ENCODE data around the gene CDK5RAP3. TPM values are rescaled to one million over a fixed set of nuclear protein-coding genes. Genes with fewer than 3 reads are reported as not detected.

CDK5RAP3 gene
- total and polyA plus RNA-seq, 2 of the 13 experiments (the other 11 are each of a cell fraction or from before 2014, with no cell fraction given): 128 to 154 TPM

DNA sequence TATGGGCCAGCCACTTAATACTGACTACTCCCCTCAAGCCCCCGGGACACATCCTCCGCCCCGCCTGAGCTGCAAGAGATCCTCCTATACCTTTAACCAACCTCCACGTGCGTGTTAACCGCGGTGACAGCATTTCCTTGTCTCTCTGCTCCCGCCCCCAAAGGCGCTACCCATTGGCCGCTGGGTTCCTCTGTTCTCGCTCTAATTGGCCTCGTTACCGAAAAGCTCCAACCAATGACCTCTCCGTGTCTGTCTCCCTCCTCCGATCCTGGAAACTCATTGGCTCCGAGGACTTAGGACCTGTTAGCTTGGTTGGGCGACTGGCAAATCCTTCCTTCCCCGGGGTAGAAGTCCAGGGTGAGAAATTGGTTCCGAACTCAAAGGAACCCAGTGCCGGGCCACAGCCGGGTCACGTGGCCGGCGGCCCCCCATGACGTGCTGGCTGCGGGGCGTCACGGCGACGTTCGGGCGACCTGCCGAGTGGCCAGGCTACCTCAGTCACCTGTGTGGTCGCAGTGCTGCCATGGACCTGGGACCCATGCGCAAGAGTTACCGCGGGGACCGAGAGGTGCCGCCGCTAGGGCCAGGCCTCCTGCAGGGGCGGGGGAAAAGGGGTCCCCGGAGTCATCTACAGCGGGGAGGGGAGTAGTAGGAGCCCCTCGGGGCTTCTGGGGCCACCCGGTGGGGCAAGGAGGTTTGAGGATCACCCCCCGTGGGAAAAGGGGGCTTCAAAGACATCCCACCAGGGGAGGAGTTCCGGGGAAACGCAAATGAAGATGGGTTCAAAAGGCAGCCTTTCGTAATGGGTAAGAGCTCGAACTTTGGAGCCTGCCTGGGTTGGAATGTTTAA, 29.4 kb upstream of the CDK5RAP3 start, which contains the start of gene PNPO (continued):
- TF ChIP-seq ZNF12 (CRISPR knock-in tag; IDR thresholded peaks at IDR 0.05) (no peak), SIX4 (CRISPR knock-in tag; IDR thresholded peaks at IDR 0.05) (no peak), NAIF1 (CRISPR knock-in tag; IDR thresholded peaks at IDR 0.05; ENCODE audit: borderline replicate concordance) (peak; percentile 71; the same call in 1 of the 2 replicates), EED (CRISPR knock-in tag; IDR thresholded peaks at IDR 0.05) (peak; percentile 19; the same call in 1 of the 2 replicates), JARID2 (CRISPR knock-in tag; IDR thresholded peaks at IDR 0.05; ENCODE audit: insufficient replicate concordance) (peak; percentile 75), THYN1 (CRISPR knock-in tag; IDR thresholded peaks at IDR 0.05; ENCODE audit: borderline replicate concordance, low read depth) (peak; percentile 96; the same call in 1 of the 2 replicates), ZBTB1 (CRISPR knock-in tag; IDR thresholded peaks at IDR 0.05; ENCODE audit: borderline replicate concordance) (no peak), KDM4B (CRISPR knock-in tag; IDR thresholded peaks at IDR 0.05) (no peak), SNAPC2 (CRISPR knock-in tag; IDR thresholded peaks at IDR 0.05) (peak; percentile 94), ZNF225 (CRISPR knock-in tag; IDR thresholded peaks at IDR 0.05) (peak; percentile 92; the same call in 1 of the 2 replicates), NR3C1 (CRISPR knock-in tag; IDR thresholded peaks at IDR 0.05) (no peak), SMYD3 (CRISPR knock-in tag; IDR thresholded peaks at IDR 0.05) (no peak; the same call in none of the 2 replicates), SATB2 (CRISPR knock-in tag; IDR thresholded peaks at IDR 0.05) (peak; percentile 76; the same call in 1 of the 2 replicates), PRPF4 (IDR thresholded peaks at IDR 0.05; ENCODE audit: low read depth, low read length, poor library complexity, severe bottlenecking) (no peak), ZNF747 (CRISPR knock-in tag; IDR thresholded peaks at IDR 0.05; ENCODE audit: borderline replicate concordance) (peak; percentile 81), ZSCAN30 (CRISPR knock-in tag; IDR thresholded peaks at IDR 0.05) (peak; percentile 91; the same call in 1 of the 2 replicates), JUND (CRISPR knock-in tag; IDR thresholded peaks at IDR 0.05) (no peak), KAT7 (CRISPR knock-in tag; IDR thresholded peaks at IDR 0.05; ENCODE audit: borderline replicate concordance) (peak; percentile 91; the same call in 1 of the 2 replicates), MIXL1 (CRISPR knock-in tag; IDR thresholded peaks at IDR 0.05) (0 out of 2 replicates have a peak, but pooled peaks have one; percentile 69), TP53 (CRISPR knock-in tag; conservative IDR thresholded peaks at IDR 0.05) (peak; percentile 86; the same call in 1 of the 2 replicates)
- TF ChIP-seq, protein P1, sequence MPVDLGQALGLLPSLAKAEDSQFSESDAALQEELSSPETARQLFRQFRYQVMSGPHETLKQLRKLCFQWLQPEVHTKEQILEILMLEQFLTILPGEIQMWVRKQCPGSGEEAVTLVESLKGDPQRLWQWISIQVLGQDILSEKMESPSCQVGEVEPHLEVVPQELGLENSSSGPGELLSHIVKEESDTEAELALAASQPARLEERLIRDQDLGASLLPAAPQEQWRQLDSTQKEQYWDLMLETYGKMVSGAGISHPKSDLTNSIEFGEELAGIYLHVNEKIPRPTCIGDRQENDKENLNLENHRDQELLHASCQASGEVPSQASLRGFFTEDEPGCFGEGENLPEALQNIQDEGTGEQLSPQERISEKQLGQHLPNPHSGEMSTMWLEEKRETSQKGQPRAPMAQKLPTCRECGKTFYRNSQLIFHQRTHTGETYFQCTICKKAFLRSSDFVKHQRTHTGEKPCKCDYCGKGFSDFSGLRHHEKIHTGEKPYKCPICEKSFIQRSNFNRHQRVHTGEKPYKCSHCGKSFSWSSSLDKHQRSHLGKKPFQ (CRISPR knock-in tag; IDR thresholded peaks at IDR 0.05; ENCODE audit: insufficient replicate concordance): peak; percentile 79
- TF ChIP-seq, protein P2, sequence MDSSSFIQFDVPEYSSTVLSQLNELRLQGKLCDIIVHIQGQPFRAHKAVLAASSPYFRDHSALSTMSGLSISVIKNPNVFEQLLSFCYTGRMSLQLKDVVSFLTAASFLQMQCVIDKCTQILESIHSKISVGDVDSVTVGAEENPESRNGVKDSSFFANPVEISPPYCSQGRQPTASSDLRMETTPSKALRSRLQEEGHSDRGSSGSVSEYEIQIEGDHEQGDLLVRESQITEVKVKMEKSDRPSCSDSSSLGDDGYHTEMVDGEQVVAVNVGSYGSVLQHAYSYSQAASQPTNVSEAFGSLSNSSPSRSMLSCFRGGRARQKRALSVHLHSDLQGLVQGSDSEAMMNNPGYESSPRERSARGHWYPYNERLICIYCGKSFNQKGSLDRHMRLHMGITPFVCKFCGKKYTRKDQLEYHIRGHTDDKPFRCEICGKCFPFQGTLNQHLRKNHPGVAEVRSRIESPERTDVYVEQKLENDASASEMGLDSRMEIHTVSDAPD (CRISPR knock-in tag; IDR thresholded peaks at IDR 0.05): peak; percentile 88
- TF ChIP-seq, protein P3, sequence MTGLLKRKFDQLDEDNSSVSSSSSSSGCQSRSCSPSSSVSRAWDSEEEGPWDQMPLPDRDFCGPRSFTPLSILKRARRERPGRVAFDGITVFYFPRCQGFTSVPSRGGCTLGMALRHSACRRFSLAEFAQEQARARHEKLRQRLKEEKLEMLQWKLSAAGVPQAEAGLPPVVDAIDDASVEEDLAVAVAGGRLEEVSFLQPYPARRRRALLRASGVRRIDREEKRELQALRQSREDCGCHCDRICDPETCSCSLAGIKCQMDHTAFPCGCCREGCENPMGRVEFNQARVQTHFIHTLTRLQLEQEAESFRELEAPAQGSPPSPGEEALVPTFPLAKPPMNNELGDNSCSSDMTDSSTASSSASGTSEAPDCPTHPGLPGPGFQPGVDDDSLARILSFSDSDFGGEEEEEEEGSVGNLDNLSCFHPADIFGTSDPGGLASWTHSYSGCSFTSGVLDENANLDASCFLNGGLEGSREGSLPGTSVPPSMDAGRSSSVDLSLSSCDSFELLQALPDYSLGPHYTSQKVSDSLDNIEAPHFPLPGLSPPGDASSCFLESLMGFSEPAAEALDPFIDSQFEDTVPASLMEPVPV (CRISPR knock-in tag; IDR thresholded peaks at IDR 0.05): peak; percentile 99
- TF ChIP-seq, protein P4, sequence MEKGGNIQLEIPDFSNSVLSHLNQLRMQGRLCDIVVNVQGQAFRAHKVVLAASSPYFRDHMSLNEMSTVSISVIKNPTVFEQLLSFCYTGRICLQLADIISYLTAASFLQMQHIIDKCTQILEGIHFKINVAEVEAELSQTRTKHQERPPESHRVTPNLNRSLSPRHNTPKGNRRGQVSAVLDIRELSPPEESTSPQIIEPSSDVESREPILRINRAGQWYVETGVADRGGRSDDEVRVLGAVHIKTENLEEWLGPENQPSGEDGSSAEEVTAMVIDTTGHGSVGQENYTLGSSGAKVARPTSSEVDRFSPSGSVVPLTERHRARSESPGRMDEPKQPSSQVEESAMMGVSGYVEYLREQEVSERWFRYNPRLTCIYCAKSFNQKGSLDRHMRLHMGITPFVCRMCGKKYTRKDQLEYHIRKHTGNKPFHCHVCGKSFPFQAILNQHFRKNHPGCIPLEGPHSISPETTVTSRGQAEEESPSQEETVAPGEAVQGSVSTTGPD (CRISPR knock-in tag; IDR thresholded peaks at IDR 0.05): no peak
